B cell (primary cell): ENCODE data around the gene CERS5. TPM values are rescaled to one million over a fixed set of nuclear protein-coding genes. Genes with fewer than 3 reads are reported as not detected.

Experiments
- ATAC-seq: fragments of 200-7000 bp; cut with Tn5 transposase; one replicate; pipeline ENCODE4 v1.10.0; 2021; ENCODE audit warnings: low read depth, mild to moderate bottlenecking, moderate number of reproducible peaks, moderate library complexity
- CTCF ChIA-PET: fragments of 350-600 bp; sonication (Branson Sonifier 250); formaldehyde crosslinking; loops from one replicate; lab custom pipeline; 2021; ENCODE audit warnings: antibody characterized with exemption, inconsistent platforms; lab: Charles Lee
- POLR2A ChIA-PET: fragments of 350-600 bp; sonication (Branson Sonifier 250); formaldehyde crosslinking; loops from one replicate; lab custom pipeline; 2021; ENCODE audit warnings: antibody characterized with exemption; lab: Charles Lee
- DNase-seq: peaks from one replicate; pipeline ENCODE4 v3.0.0; 2013
- H2AFZ ChIP-seq: 2 replicates; pipeline ENCODE4 v1.6.1; 2012; ENCODE audit warnings: mild to moderate bottlenecking, low read depth, low read length; ENCODE audit not compliant: insufficient read depth, poor library complexity, severe bottlenecking
- H3K27ac ChIP-seq, 2 donors: 1 replicate in 1 of 2; 2 replicates in 1 of 2; pipeline ENCODE4 v1.5.1; 2012 to 2013; ENCODE audit warnings: low read length in 2 of 2, mild to moderate bottlenecking in 2 of 2, moderate library complexity in 1 of 2
- H3K27me3 ChIP-seq, 4 experiments: fragments of 200-600 bp in 1 of 4; sonication (generic) in 1 of 4; replicated peaks in 1 of 4; 1 replicate in 2 of 4; 2 replicates in 2 of 4; pipeline versions ENCODE4 v1.6.1 to v1.7.0; 2013 to 2016; ENCODE audit warnings: low read length in 3 of 4, mild to moderate bottlenecking in 2 of 4, mixed read lengths in 1 of 4, moderate library complexity in 1 of 4; ENCODE audit not compliant: insufficient read depth in 4 of 4, control insufficient read depth in 3 of 4; ENCODE audit errors: control extremely low read depth in 1 of 4
- H3K36me3 ChIP-seq, 2 experiments: replicated peaks in 1 of 2; 1 replicate in 1 of 2; 2 replicates in 1 of 2; pipeline versions ENCODE4 v1.6.1 to v1.7.1; 2013; ENCODE audit warnings: low read length in 1 of 2; ENCODE audit not compliant: insufficient read depth in 2 of 2, control insufficient read depth in 1 of 2; ENCODE audit errors: control extremely low read depth in 1 of 2, extremely low read depth in 1 of 2
- H3K4me1 ChIP-seq, 2 donors: fragments of 200-600 bp in 1 of 2; sonication (generic) in 1 of 2; 1 replicate in 1 of 2; 2 replicates in 1 of 2; pipeline versions ENCODE4 v1.5.1 to v1.6.1; 2013 to 2017; ENCODE audit warnings: low read length in 2 of 2; ENCODE audit not compliant: control insufficient read depth in 2 of 2, insufficient read depth in 2 of 2
- H3K4me2 ChIP-seq: replicated peaks from 2 replicates; pipeline ENCODE3; 2012; ENCODE audit warnings: mild to moderate bottlenecking, low read depth, low read length; ENCODE audit not compliant: poor library complexity, severe bottlenecking
- H3K4me3 ChIP-seq, 5 experiments: fragments of 200-600 bp in 1 of 5; sonication (generic) in 1 of 5; 1 replicate in 3 of 5; 2 replicates in 2 of 5; pipeline versions ENCODE4 v1.5.1 to v1.7.0; 2011 to 2016; ENCODE audit warnings: low read length in 4 of 5, mild to moderate bottlenecking in 4 of 5, low read depth in 2 of 5, control low read depth in 1 of 5, moderate library complexity in 1 of 5; ENCODE audit not compliant: insufficient read depth in 1 of 5; ENCODE audit errors: control extremely low read depth in 1 of 5, extremely low read depth in 1 of 5
- H3K79me2 ChIP-seq: fragments of 200-600 bp; sonication (generic); one replicate; pipeline ENCODE4 v1.6.0; 2016; ENCODE audit warnings: low read length; ENCODE audit not compliant: control insufficient read depth, insufficient read depth
- H3K9ac ChIP-seq: fragments of 200-600 bp; sonication (generic); 2 replicates; pipeline ENCODE4 v1.6.1; 2017; ENCODE audit warnings: mild to moderate bottlenecking, low read length, moderate library complexity
- H3K9me3 ChIP-seq, 3 donors: one replicate each; pipeline versions ENCODE4 v1.6.1 to v1.7.1; 2013; ENCODE audit warnings: low read length in 2 of 3; ENCODE audit not compliant: control insufficient read depth in 2 of 3, insufficient read depth in 1 of 3; ENCODE audit errors: control extremely low read depth in 1 of 3
- H4K20me1 ChIP-seq: 2 replicates; pipeline ENCODE4 v1.6.0; 2012; ENCODE audit warnings: mild to moderate bottlenecking, low read length; ENCODE audit not compliant: insufficient read depth, control insufficient read depth, poor library complexity, severe bottlenecking
- H3K27ac Mint-ChIP-seq: one replicate; pipeline ENCODE4 v1.8.0; 2021; ENCODE audit warnings: mixed read lengths
- H3K27me3 Mint-ChIP-seq: one replicate; pipeline ENCODE4 v1.8.0; 2021; ENCODE audit warnings: mixed read lengths
- H3K4me1 Mint-ChIP-seq: one replicate; pipeline ENCODE4 v1.8.0; 2021; ENCODE audit warnings: mixed read lengths
- H3K4me3 Mint-ChIP-seq: one replicate; pipeline ENCODE4 v1.8.0; 2021; ENCODE audit warnings: mixed read lengths
- H3K9me3 Mint-ChIP-seq: one replicate; pipeline ENCODE4 v1.8.0; 2022; ENCODE audit warnings: mixed read lengths; ENCODE audit not compliant: insufficient read depth
- EZH2 ChIP-seq: IDR thresholded peaks from 2 replicates; pipeline ENCODE4 v1.6.1; 2012; ENCODE audit warnings: borderline replicate concordance, low read depth, mild to moderate bottlenecking, moderate library complexity, low read length; ENCODE audit not compliant: insufficient read depth, poor library complexity, severe bottlenecking
- WGBS: methylation state at CpG from one replicate; pipeline ENCODE4 v1.1.5; 2013; ENCODE audit warnings: missing lambda C conversion rate; ENCODE audit not compliant: insufficient coverage; 5-methylcytosine and 5-hydroxymethylcytosine counted together
- intact Hi-C: fragments of 100-400 bp; cut with micrococcal nuclease; formaldehyde crosslinking; loops from one replicate; pipeline ENCODE4 v1.10.0; 2022
- polyA plus RNA-seq: library from polyadenylated mRNA; depleted of rRNA; stranded (reverse); fragments of >200 nt; gene quantifications from 2 replicates; pipeline ENCODE4 v1.2.3, GENCODE V29; 2012
- total RNA-seq, 2 donors: library from RNA; stranded (reverse); fragments of 120-200 nt in 1 of 2; gene quantifications; 1 replicate in 1 of 2; 2 replicates in 1 of 2; pipeline versions ENCODE4 v1.2.3 to v1.2.4, GENCODE V29; 2013 to 2022
- TF ChIP-seq, protein P1 (sequence below): fragments of 200-600 bp; IDR thresholded peaks from one replicate; pipeline ENCODE4 v1.8.0; 2022; ENCODE audit warnings: antibody characterized with exemption, mild to moderate bottlenecking

CERS5 gene
- total and polyA plus RNA-seq, 2 donors (not counting 1 experiment from before 2014, with no cell fraction given): 32.3 to 72.0 TPM

DNA sequence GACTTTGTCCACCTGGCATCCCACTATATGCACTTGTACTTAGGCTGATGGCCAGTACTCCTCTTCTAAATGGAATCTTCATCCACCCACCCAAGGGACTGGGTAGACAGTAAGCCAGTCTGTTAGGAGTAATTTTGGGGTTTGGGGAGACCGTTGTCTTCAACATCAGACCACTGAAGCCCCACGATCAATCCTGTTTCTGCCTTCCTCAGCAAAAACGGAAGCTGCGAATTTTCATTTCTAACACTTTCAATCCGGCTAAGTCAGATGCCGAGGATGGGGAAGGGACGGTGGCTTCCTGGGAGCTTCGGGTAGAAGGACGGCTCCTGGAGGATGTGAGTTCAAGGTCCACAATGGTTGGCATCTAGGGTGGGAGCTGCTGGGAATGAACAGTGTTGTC, 80.0 kb downstream of the CERS5 start:
- H3K9ac ChIP-seq: no peak overlapping the region
- H3K27ac ChIP-seq: no peak overlapping the region
- no peaks in the 10 kb centered on the region for H3K27me3 Mint-ChIP-seq
- no peak overlapping the region for H3K4me3 ChIP-seq
- H4K20me1 ChIP-seq: peaks cover 9% of the 10 kb centered on the region
- WGBS: 90% methylated on average over 2 of the region's 9 CpGs
- no peak overlapping the region for H2AFZ ChIP-seq
- intact Hi-C loops: no loop called here
- ChIA-PET CTCF (interaction anchor here (0.8 to 17.2 kb wide), 10 partner anchors 9 to 89 kb away, joined by 3 to 343 read pairs (median 14); partner anchors contain the start of genes CERS5, COX14 and GPD1), POLR2A (interaction anchor here (3.5 kb wide), 1 partner anchor 24 kb away, joined by 69 read pairs; the partner anchor contains the start of gene COX14)
- DNase-seq: no peak
- H3K9me3 Mint-ChIP-seq: no peaks in the 10 kb centered on the region
- peaks cover 18 to 50% of the 10 kb centered on the region in 2 experiments for H3K36me3 ChIP-seq
- peaks cover 41% of the 10 kb centered on the region for H3K4me1 Mint-ChIP-seq
- no peaks in the 10 kb centered on the region for H3K9me3 ChIP-seq
- no peak overlapping the region for H3K4me2 ChIP-seq
- peaks cover 18% of the 10 kb centered on the region for H3K79me2 ChIP-seq
- no peak overlapping the region for H3K4me3 Mint-ChIP-seq
- H3K27ac Mint-ChIP-seq: peak overlapping the region; percentile 34
- peaks cover 13 to 20% of the 10 kb centered on the region in 2 donors for H3K4me1 ChIP-seq
- ATAC-seq: no peak
- TF ChIP-seq, protein P1, sequence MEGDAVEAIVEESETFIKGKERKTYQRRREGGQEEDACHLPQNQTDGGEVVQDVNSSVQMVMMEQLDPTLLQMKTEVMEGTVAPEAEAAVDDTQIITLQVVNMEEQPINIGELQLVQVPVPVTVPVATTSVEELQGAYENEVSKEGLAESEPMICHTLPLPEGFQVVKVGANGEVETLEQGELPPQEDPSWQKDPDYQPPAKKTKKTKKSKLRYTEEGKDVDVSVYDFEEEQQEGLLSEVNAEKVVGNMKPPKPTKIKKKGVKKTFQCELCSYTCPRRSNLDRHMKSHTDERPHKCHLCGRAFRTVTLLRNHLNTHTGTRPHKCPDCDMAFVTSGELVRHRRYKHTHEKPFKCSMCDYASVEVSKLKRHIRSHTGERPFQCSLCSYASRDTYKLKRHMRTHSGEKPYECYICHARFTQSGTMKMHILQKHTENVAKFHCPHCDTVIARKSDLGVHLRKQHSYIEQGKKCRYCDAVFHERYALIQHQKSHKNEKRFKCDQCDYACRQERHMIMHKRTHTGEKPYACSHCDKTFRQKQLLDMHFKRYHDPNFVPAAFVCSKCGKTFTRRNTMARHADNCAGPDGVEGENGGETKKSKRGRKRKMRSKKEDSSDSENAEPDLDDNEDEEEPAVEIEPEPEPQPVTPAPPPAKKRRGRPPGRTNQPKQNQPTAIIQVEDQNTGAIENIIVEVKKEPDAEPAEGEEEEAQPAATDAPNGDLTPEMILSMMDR: no peak
- no peak for TF ChIP-seq EZH2
- H3K27me3 ChIP-seq: no peaks in the 10 kb centered on the region

DNA sequence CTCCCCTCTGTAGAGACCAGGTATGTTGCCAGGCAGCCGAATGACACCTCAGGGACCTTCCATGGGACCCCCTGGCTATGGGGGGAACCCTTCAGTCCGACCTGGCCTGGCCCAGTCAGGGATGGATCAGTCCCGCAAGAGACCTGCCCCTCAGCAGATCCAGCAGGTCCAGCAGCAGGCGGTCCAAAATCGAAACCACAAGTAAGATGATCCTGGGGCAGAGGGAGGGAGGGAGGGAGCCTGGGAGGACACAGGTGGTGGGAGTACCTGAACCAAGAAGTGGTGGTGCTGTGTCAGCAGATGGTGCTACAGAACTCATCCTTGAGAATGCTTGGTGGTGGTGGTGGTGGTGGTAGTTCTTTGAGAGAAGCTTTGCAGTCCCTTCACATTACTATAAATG, 81.0 kb downstream of the CERS5 start:
- H3K36me3 ChIP-seq: peaks cover 15 to 42% of the 10 kb centered on the region in 2 experiments
- Mint-ChIP-seq H3K27ac (peak overlapping the region; percentile 99), H3K4me3 (peak overlapping the region; percentile 97), H3K27me3 (no peaks in the 10 kb centered on the region), H3K9me3 (no peaks in the 10 kb centered on the region), H3K4me1 (peaks cover 41% of the 10 kb centered on the region)
- peak overlapping the region in 2 of 5 experiments; percentile 1 to 92 for H3K4me3 ChIP-seq
- CTCF ChIA-PET: interaction anchor here (1.8 to 17.2 kb wide), 6 partner anchors 8 to 90 kb away, joined by 5 to 343 read pairs (median 36); partner anchors contain the start of genes CERS5, COX14 and GPD1
- DNase-seq: no peak
- peaks cover 9% of the 10 kb centered on the region for H4K20me1 ChIP-seq
- POLR2A ChIA-PET: interaction anchor here (0.8 to 3.5 kb wide), 5 partner anchors 10 to 81 kb away, joined by 3 to 69 read pairs (median 6); partner anchors contain the start of genes CERS5, COX14 and RACGAP1
- peaks cover 13% of the 10 kb centered on the region for H3K79me2 ChIP-seq
- peaks cover 13 to 20% of the 10 kb centered on the region in 2 donors for H3K4me1 ChIP-seq
- no peaks in the 10 kb centered on the region for H3K27me3 ChIP-seq
- WGBS: 89% methylated on average over 5 of the region's 5 CpGs
- H3K27ac ChIP-seq: peak overlapping the region; percentile 87 to 92
- H3K4me2 ChIP-seq: peak overlapping the region; percentile 88
- peak overlapping the region; percentile 80 for H3K9ac ChIP-seq
- intact Hi-C loops: no loop called here
- H3K9me3 ChIP-seq: no peaks in the 10 kb centered on the region
- ATAC-seq: no peak
- H2AFZ ChIP-seq: no peak overlapping the region
- TF ChIP-seq EZH2: no peak
- TF ChIP-seq, protein P1: no peak
